Activated CD8-positive, alpha-beta T cell treated with anti-CD3 and anti-CD28 coated beads for 36 hours (primary cell): ENCODE results near the gene DHX35. TPM values are rescaled to one million over a fixed set of nuclear protein-coding genes. Genes with fewer than 3 reads are reported as not detected.

Experiments used
- ATAC-seq: fragments of 200-7000 bp; cut with Tn5 transposase; one replicate; pipeline ENCODE4 v1.10.0; 2021; ENCODE audit warnings: mild to moderate bottlenecking, moderate library complexity
- CTCF ChIA-PET: fragments of 350-600 bp; sonication (Branson Sonifier 250); formaldehyde crosslinking; loops from one replicate; lab custom pipeline; 2021; ENCODE audit warnings: antibody characterized with exemption; lab: Charles Lee
- POLR2A ChIA-PET: fragments of 350-600 bp; sonication (Branson Sonifier 250); formaldehyde crosslinking; loops from one replicate; lab custom pipeline; 2021; ENCODE audit warnings: antibody characterized with exemption; lab: Charles Lee
- DNase-seq: peaks from one replicate; pipeline ENCODE4 v3.0.0-alpha.2; 2020
- H3K27ac Mint-ChIP-seq: one replicate; pipeline ENCODE4 v1.8.0; 2021; ENCODE audit warnings: mild to moderate bottlenecking, mixed read lengths
- H3K27me3 Mint-ChIP-seq: one replicate; pipeline ENCODE4 v1.8.0; 2021; ENCODE audit warnings: mixed read lengths
- H3K36me3 Mint-ChIP-seq: one replicate; pipeline ENCODE4 v1.8.0; 2021; ENCODE audit warnings: low read depth, mixed read lengths
- H3K4me1 Mint-ChIP-seq: one replicate; pipeline ENCODE4 v1.8.0; 2021; ENCODE audit warnings: low read depth, mixed read lengths
- H3K4me3 Mint-ChIP-seq: one replicate; pipeline ENCODE4 v1.8.0; 2021; ENCODE audit warnings: mild to moderate bottlenecking, moderate library complexity, mixed read lengths
- H3K9me3 Mint-ChIP-seq: one replicate; pipeline ENCODE4 v1.8.0; 2021; ENCODE audit warnings: mixed read lengths
- intact Hi-C: fragments of 100-400 bp; cut with micrococcal nuclease; formaldehyde crosslinking; loops from one replicate; pipeline ENCODE4 v1.10.0; 2022
- total RNA-seq, 2 experiments: library from RNA; stranded (reverse); gene quantifications; one replicate each; pipeline ENCODE4 v1.2.3, GENCODE V29; 2021
- TF ChIP-seq, protein P1 (sequence below): fragments of 200-600 bp; IDR thresholded peaks from one replicate; pipeline ENCODE4 v1.8.0; 2022; ENCODE audit warnings: antibody characterized with exemption, mild to moderate bottlenecking

The DHX35 gene
- total RNA-seq, 2 experiments from 2014 or later, result 12.2 to 12.6 TPM

- Mint-ChIP-seq H3K27me3 (no peaks in the 10 kb centered on the region), H3K27ac (no peak overlapping the region), H3K36me3 (peaks cover 16% of the 10 kb centered on the region), H3K4me3 (no peak overlapping the region), H3K4me1 (no peaks in the 10 kb centered on the region), H3K9me3 (no peaks in the 10 kb centered on the region)
- DNase-seq, result no peak
- intact Hi-C loops, result no loop called here
- no peak for ATAC-seq
- POLR2A ChIA-PET, result interaction anchor here (1.2 kb wide), 1 partner anchor 129 kb away, joined by 4 read pairs; no protein-coding TSS in a partner anchor
- CTCF ChIA-PET, result interaction anchor here (3.5 kb wide), 1 partner anchor 128 kb away, joined by 28 read pairs; no protein-coding TSS in a partner anchor
- TF ChIP-seq, protein P1, sequence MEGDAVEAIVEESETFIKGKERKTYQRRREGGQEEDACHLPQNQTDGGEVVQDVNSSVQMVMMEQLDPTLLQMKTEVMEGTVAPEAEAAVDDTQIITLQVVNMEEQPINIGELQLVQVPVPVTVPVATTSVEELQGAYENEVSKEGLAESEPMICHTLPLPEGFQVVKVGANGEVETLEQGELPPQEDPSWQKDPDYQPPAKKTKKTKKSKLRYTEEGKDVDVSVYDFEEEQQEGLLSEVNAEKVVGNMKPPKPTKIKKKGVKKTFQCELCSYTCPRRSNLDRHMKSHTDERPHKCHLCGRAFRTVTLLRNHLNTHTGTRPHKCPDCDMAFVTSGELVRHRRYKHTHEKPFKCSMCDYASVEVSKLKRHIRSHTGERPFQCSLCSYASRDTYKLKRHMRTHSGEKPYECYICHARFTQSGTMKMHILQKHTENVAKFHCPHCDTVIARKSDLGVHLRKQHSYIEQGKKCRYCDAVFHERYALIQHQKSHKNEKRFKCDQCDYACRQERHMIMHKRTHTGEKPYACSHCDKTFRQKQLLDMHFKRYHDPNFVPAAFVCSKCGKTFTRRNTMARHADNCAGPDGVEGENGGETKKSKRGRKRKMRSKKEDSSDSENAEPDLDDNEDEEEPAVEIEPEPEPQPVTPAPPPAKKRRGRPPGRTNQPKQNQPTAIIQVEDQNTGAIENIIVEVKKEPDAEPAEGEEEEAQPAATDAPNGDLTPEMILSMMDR, result no peak
Measured at GRCh38 chr20:38920411-38920810, 41.7 kb upstream of the DHX35 start.

GRCh38 chr20:38920851-38921250, 41.3 kb upstream of the DHX35 start:
- ATAC-seq, result no peak
- POLR2A ChIA-PET, result interaction anchor here (1.4 kb wide), 1 partner anchor 9 kb away, joined by 4 read pairs; no protein-coding TSS in a partner anchor
- intact Hi-C loops, result no loop called here
- CTCF ChIA-PET, result interaction anchor here (1.0 to 3.5 kb wide), 2 partner anchors 12 to 128 kb away, joined by 3 to 28 read pairs; no protein-coding TSS in a partner anchor
- DNase-seq, result no peak
- Mint-ChIP-seq H3K4me1 (peaks cover 3% of the 10 kb centered on the region), H3K27ac (no peak overlapping the region), H3K4me3 (no peak overlapping the region), H3K9me3 (no peaks in the 10 kb centered on the region), H3K27me3 (no peaks in the 10 kb centered on the region), H3K36me3 (peaks cover 16% of the 10 kb centered on the region)
- TF ChIP-seq, protein P1, result no peak

GRCh38 chr20:38924718-38925117, 37.4 kb upstream of the DHX35 start:
- no peaks in the 10 kb centered on the region for H3K9me3 Mint-ChIP-seq
- POLR2A ChIA-PET, result no interaction called here
- H3K27me3 Mint-ChIP-seq, result no peaks in the 10 kb centered on the region
- DNase-seq, result no peak
- H3K4me1 Mint-ChIP-seq, result peaks cover 17% of the 10 kb centered on the region
- ATAC-seq, result no peak
- TF ChIP-seq, protein P1, result no peak
- peaks cover 13% of the 10 kb centered on the region for H3K36me3 Mint-ChIP-seq
- H3K27ac Mint-ChIP-seq, result no peak overlapping the region
- no peak overlapping the region for H3K4me3 Mint-ChIP-seq
- intact Hi-C loops, result loop anchor here (2.0 kb wide), 1 partner anchor 124 kb away; no protein-coding TSS in a partner anchor
- CTCF ChIA-PET, result interaction anchor here (0.6 to 4.8 kb wide), 3 partner anchors 42 to 124 kb away, joined by 3 to 22 read pairs (median 7); no protein-coding TSS in a partner anchor

GRCh38 chr20:38926142-38926933, 35.8 kb upstream of the DHX35 start, which contains the start of gene FAM83D:
TSS of gene FAM83D (plus strand) at chr20:38926417. CDS start at chr20:38926443, 26 bp downstream.
- ATAC-seq (peak; percentile 97), DNase-seq (peak; percentile 99)
- Mint-ChIP-seq H3K4me1 (peaks cover 22% of the 10 kb centered on the region), H3K27me3 (no peaks in the 10 kb centered on the region), H3K9me3 (no peaks in the 10 kb centered on the region), H3K27ac (peak within 1 kb of the TSS; percentile 52), H3K36me3 (peaks cover 13% of the 10 kb centered on the region), H3K4me3 (peak within 1 kb of the TSS; percentile 82)
- TF ChIP-seq, protein P1, result no peak
- POLR2A ChIA-PET, result interaction anchor here (0.6 to 2.5 kb wide), 15 partner anchors 10 to 281 kb away, joined by 3 to 20 read pairs (median 4); partner anchors contain the start of genes ACTR5, DHX35 and PPP1R16B
- intact Hi-C loops, result no loop called here
- CTCF ChIA-PET, result interaction anchor here (0.6 to 5.0 kb wide), 20 partner anchors 9 to 368 kb away, joined by 3 to 73 read pairs (median 4); partner anchors contain the start of gene DHX35
